ENCODE measurements around the gene TGFBR3.

The TGFBR3 gene

GRCh38 chr1:91680556-91681155 is 205.3 kb downstream of the TGFBR3 start:
- DNase-seq (ENCODE audit: low read depth), result no peak
- TF ChIP-seq, protein P1, sequence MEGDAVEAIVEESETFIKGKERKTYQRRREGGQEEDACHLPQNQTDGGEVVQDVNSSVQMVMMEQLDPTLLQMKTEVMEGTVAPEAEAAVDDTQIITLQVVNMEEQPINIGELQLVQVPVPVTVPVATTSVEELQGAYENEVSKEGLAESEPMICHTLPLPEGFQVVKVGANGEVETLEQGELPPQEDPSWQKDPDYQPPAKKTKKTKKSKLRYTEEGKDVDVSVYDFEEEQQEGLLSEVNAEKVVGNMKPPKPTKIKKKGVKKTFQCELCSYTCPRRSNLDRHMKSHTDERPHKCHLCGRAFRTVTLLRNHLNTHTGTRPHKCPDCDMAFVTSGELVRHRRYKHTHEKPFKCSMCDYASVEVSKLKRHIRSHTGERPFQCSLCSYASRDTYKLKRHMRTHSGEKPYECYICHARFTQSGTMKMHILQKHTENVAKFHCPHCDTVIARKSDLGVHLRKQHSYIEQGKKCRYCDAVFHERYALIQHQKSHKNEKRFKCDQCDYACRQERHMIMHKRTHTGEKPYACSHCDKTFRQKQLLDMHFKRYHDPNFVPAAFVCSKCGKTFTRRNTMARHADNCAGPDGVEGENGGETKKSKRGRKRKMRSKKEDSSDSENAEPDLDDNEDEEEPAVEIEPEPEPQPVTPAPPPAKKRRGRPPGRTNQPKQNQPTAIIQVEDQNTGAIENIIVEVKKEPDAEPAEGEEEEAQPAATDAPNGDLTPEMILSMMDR (IDR thresholded peaks at IDR 0.05; ENCODE audit: control insufficient read depth, insufficient read depth, low read depth, low read length, missing control alignments), result no peak
- H3K4me3 ChIP-seq (ENCODE audit: control insufficient read depth, low read depth, low read length), result no peak overlapping the region

DNA sequence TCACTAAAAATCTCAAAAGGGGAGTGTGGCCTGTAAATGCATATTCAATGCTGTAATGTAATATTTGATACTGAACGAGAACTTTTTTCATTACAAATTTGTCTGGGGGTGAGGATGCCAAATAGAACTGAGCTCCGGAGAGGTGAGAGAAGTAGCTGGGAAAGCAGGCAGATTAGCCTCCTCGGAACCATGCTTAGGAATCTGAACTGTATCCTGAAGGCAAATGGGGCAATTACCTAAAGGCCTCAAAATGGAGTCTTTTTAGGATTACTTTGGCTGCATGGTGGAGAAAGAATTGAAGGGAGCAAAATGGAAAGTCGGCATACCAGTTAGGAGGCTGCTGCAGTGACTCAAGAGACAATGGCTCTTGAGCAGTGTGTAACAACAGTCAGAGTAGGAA is 206.5 kb downstream of the TGFBR3 start:
- TF ChIP-seq, protein P1 (IDR thresholded peaks at IDR 0.05; ENCODE audit: control insufficient read depth, insufficient read depth, low read depth, low read length, missing control alignments), result no peak
- no peak overlapping the region for H3K4me3 ChIP-seq (ENCODE audit: control insufficient read depth, low read depth, low read length)
- no peak for DNase-seq (ENCODE audit: low read depth)

DNA sequence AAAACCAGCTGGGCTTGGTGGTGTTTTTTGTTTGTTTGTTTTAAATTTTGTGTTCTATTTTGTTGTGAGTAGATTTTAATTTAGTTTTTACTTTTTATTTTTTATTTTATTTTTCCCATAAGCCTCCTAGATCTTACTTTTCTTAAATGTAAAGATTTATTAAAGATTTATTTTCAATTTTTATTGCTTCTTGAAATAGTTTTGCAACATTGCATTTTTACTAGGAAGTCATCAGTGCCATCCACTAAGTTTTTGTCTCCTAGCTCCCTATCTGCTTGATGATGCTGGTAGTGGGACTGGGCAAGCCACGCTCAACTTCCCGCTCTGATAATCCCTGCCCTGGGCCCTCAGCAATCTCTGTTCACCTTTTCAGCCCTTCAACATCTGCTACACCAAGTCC is 209.9 kb downstream of the TGFBR3 start:
- no peak for DNase-seq (ENCODE audit: low read depth)
- TF ChIP-seq, protein P1 (IDR thresholded peaks at IDR 0.05; ENCODE audit: control insufficient read depth, insufficient read depth, low read depth, low read length, missing control alignments), result no peak
- H3K4me3 ChIP-seq (ENCODE audit: control insufficient read depth, low read depth, low read length), result no peak overlapping the region

DNA sequence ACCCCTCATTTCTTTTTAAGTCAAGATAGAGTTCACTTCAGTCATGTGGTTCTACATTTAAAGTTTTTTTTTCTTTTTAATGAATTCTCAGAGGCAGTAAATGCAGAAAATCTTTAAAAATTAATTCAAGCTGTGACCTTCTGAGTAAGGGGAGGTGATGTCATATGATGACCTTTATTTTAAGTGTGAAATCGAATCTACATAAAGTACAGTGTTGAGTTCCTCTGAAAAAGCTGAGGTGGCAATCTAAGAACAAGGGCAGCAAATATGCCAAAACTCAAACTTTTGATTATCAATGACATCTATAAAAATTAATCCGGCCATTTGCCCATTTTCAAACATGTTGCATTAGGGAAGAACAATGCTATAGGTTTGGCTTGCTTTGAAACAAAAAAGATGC is 211.8 kb downstream of the TGFBR3 start:
- TF ChIP-seq, protein P1 (IDR thresholded peaks at IDR 0.05; ENCODE audit: control insufficient read depth, insufficient read depth, low read depth, low read length, missing control alignments), result no peak
- H3K4me3 ChIP-seq (ENCODE audit: control insufficient read depth, low read depth, low read length), result no peak overlapping the region
- DNase-seq (ENCODE audit: low read depth), result no peak

- H3K4me3 ChIP-seq (ENCODE audit: control insufficient read depth, low read depth, low read length), result no peak overlapping the region
- DNase-seq (ENCODE audit: low read depth), result no peak
- TF ChIP-seq, protein P1 (IDR thresholded peaks at IDR 0.05; ENCODE audit: control insufficient read depth, insufficient read depth, low read depth, low read length, missing control alignments), result no peak
These were observed 212.3 kb downstream of the TGFBR3 start for GRCh38 chr1:91673613-91674012.

- DNase-seq (ENCODE audit: low read depth), result no peak
- TF ChIP-seq, protein P1 (IDR thresholded peaks at IDR 0.05; ENCODE audit: control insufficient read depth, insufficient read depth, low read depth, low read length, missing control alignments), result no peak
- no peak overlapping the region for H3K4me3 ChIP-seq (ENCODE audit: control insufficient read depth, low read depth, low read length)
These were observed 213.3 kb downstream of the TGFBR3 start for GRCh38 chr1:91672601-91673161.

All from AG09309 (cell line).